NCI-H524 treated with DMSO at 0.1 percent for 48 hours (cell line): Measurements from ENCODE around the gene ARHGAP25.

Experiments used
- DNase-seq: peaks from one replicate; lab custom pipeline; 2025; lab: John Stamatoyannopoulos, UW

The ARHGAP25 gene

GRCh38 chr2:68863996-68864395 lies 129.4 kb downstream of the ARHGAP25 start:
- no peak for DNase-seq

DNA sequence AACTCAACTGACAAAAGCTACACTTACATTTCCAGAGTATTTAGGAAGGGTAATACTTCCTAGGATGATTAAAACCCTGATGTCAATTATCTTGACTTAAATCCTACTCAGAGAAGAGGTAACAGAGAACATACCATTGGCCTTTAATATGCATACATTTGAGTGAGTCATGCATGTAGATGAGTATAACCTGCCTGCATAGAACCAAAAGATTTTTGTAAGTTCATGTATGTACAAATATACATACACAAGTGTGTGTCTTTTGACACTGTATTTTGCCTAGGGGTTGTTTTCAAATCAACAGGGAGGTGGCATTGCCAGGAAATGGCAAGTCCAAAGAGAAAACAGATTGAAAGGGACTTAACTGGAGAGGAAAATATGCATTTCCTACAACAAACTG lies 130.5 kb downstream of the ARHGAP25 start:
- no peak for DNase-seq

DNA sequence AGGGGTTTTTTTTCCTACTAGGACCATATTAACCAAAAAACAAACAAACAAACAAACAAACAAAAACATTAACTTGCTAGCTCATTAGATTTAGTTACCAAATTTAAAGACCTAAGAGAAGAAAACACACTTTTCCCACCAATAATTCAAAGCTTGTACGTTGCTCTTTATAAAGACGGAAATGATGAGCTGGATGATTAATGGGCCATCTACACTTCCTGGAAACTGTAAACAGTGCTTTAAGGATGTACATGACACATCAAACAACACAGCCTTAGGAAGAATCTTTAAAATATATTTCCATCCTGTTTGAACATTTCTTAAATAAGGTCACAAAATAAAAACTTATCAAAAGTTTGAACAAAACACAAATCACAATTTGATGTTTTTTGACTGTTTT lies 135.6 kb downstream of the ARHGAP25 start:
- DNase-seq, result no peak

GRCh38 chr2:68871159-68871764 lies 136.7 kb downstream of the ARHGAP25 start, which contains the start of gene BMP10:
Gene BMP10 (minus strand): TSS chr2:68871397. CDS start chr2:68871358, 39 bp downstream.
- DNase-seq, result no peak
